ENCODE measurements around the gene DACT1. TPM values are rescaled to one million over a fixed set of nuclear protein-coding genes. Genes with fewer than 3 reads are reported as not detected.

DACT1 gene
- total and polyA plus RNA-seq, 4 donors = 0.32 to 3.8 (median 1.6) TPM

- Histone ChIP-seq H3K9ac (ENCODE audit: low read depth in 1 of 2, low read length in 2 of 2) (no peak overlapping the region), H3K9me3 (ENCODE audit: control insufficient read depth in 4 of 4, low read length in 3 of 4) (no peaks in the 10 kb centered on the region), H3K4me3 (ENCODE audit: low read depth in 1 of 3, low read length in 3 of 3) (no peak overlapping the region), H3K27ac (ENCODE audit: low read depth in 1 of 2, low read length in 2 of 2) (no peak overlapping the region), H3K4me1 (ENCODE audit: control insufficient read depth in 4 of 4, insufficient read depth in 4 of 4, low read length in 3 of 4) (no peaks in the 10 kb centered on the region), H3K36me3 (ENCODE audit: control insufficient read depth in 4 of 4, insufficient read depth in 3 of 4, low read depth in 1 of 4, low read length in 3 of 4) (no peaks in the 10 kb centered on the region), H3K27me3 (ENCODE audit: control insufficient read depth in 4 of 4, insufficient read depth in 4 of 4, low read length in 3 of 4) (no peaks in the 10 kb centered on the region)
- TF ChIP-seq RXRA (IDR thresholded peaks at IDR 0.05) = no peak
- no peak for TF ChIP-seq FOXA1 (IDR thresholded peaks at IDR 0.05)
- TF ChIP-seq HNF4A (conservative IDR thresholded peaks at IDR 0.05) = no peak
- TF ChIP-seq EGR1 (IDR thresholded peaks at IDR 0.05; ENCODE audit: low read depth in 2 of 2) = no peak
- peak; percentile 11 for TF ChIP-seq SP1 (IDR thresholded peaks at IDR 0.05)
- TF ChIP-seq MAX (IDR thresholded peaks at IDR 0.05) = no peak
- no peak for TF ChIP-seq REST (IDR thresholded peaks at IDR 0.05)
- no peak for TF ChIP-seq GABPA (IDR thresholded peaks at IDR 0.05 in 1 of 2, conservative IDR thresholded peaks at IDR 0.05 in 1 of 2)
- TF ChIP-seq HNF4G (IDR thresholded peaks at IDR 0.05) = no peak
- peak; percentile 99 for TF ChIP-seq NR2F2 (IDR thresholded peaks at IDR 0.05)
- TF ChIP-seq TAF1 (conservative IDR thresholded peaks at IDR 0.05) = no peak
- peak in 1 of 2 donors; percentile 26 for TF ChIP-seq RAD21 (IDR thresholded peaks at IDR 0.05)
- no peak for TF ChIP-seq ZBTB33 (IDR thresholded peaks at IDR 0.05)
- TF ChIP-seq FOXA2 (IDR thresholded peaks at IDR 0.05) = no peak
- TF ChIP-seq CTCF (IDR thresholded peaks at IDR 0.05; ENCODE audit: low read depth, low read length, missing input control) = no peak
- TF ChIP-seq JUND (IDR thresholded peaks at IDR 0.05) = no peak
- DNase-seq (ENCODE audit: low spot score) = no peak
- 82% methylated on average over 6 of the region's 6 CpGs for WGBS
Measured at GRCh38 chr14:58659846-58660245, 22.1 kb downstream of the DACT1 start.

- Histone ChIP-seq H3K9ac (ENCODE audit: low read depth in 1 of 2, low read length in 2 of 2) (no peak overlapping the region), H3K36me3 (ENCODE audit: control insufficient read depth in 4 of 4, insufficient read depth in 3 of 4, low read depth in 1 of 4, low read length in 3 of 4) (no peaks in the 10 kb centered on the region), H3K4me3 (ENCODE audit: low read depth in 1 of 3, low read length in 3 of 3) (no peak overlapping the region), H3K27me3 (ENCODE audit: control insufficient read depth in 4 of 4, insufficient read depth in 4 of 4, low read length in 3 of 4) (no peaks in the 10 kb centered on the region), H3K4me1 (ENCODE audit: control insufficient read depth in 4 of 4, insufficient read depth in 4 of 4, low read length in 3 of 4) (no peaks in the 10 kb centered on the region), H3K9me3 (ENCODE audit: control insufficient read depth in 4 of 4, low read length in 3 of 4) (no peaks in the 10 kb centered on the region), H3K27ac (ENCODE audit: low read depth in 1 of 2, low read length in 2 of 2) (no peak overlapping the region)
- no peak for DNase-seq (ENCODE audit: low spot score)
- WGBS = 91% methylated on average over 3 of the region's 3 CpGs
- no peak for TF ChIP-seq TAF1 (conservative IDR thresholded peaks at IDR 0.05)
- no peak for TF ChIP-seq ATF3 (IDR thresholded peaks at IDR 0.05)
- TF ChIP-seq HNF4A (conservative IDR thresholded peaks at IDR 0.05) = no peak
- no peak for TF ChIP-seq EGR1 (IDR thresholded peaks at IDR 0.05; ENCODE audit: low read depth in 2 of 2)
- TF ChIP-seq REST (IDR thresholded peaks at IDR 0.05) = no peak
- no peak for TF ChIP-seq GABPA (IDR thresholded peaks at IDR 0.05 in 1 of 2, conservative IDR thresholded peaks at IDR 0.05 in 1 of 2)
- TF ChIP-seq SP1 (IDR thresholded peaks at IDR 0.05) = no peak
- no peak for TF ChIP-seq RAD21 (IDR thresholded peaks at IDR 0.05)
- no peak for TF ChIP-seq JUND (IDR thresholded peaks at IDR 0.05)
- no peak for TF ChIP-seq CTCF (IDR thresholded peaks at IDR 0.05; ENCODE audit: low read depth, low read length, missing input control)
- no peak for TF ChIP-seq MAX (IDR thresholded peaks at IDR 0.05)
- TF ChIP-seq YY1 (IDR thresholded peaks at IDR 0.05) = no peak
Measured at GRCh38 chr14:58660407-58660806, 22.6 kb downstream of the DACT1 start.
